B cell (primary cell): Measurements from ENCODE around the gene TAS1R2.

ENCODE experiments used
- EZH2 ChIP-seq: IDR thresholded peaks from 2 replicates; pipeline ENCODE4 v1.6.1; 2012; ENCODE audit warnings: borderline replicate concordance, low read depth, mild to moderate bottlenecking, moderate library complexity, low read length; ENCODE audit not compliant: insufficient read depth, poor library complexity, severe bottlenecking
- TF ChIP-seq, protein P1 (sequence below): fragments of 200-600 bp; IDR thresholded peaks from one replicate; pipeline ENCODE4 v1.8.0; 2022; ENCODE audit warnings: antibody characterized with exemption, mild to moderate bottlenecking

DNA sequence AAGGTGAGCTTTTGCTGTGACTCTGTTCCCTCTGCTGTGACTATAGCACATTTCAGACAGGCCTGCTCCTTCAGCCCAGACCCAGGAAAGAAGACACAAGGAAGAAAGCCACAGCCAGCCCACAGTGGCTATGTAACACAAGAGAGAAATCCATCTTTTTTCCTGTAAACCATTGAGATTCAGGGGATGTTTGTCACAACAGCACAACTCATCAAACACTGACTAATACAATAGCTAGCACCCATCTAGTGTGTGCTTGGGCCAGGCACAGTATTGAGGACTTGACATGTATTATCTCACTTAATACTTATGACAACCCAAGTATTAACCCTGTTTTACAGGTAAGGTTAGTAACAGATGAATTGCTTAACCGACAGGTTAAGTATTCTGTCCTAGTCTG lies 29.8 kb downstream of the TAS1R2 start:
- TF ChIP-seq, protein P1, sequence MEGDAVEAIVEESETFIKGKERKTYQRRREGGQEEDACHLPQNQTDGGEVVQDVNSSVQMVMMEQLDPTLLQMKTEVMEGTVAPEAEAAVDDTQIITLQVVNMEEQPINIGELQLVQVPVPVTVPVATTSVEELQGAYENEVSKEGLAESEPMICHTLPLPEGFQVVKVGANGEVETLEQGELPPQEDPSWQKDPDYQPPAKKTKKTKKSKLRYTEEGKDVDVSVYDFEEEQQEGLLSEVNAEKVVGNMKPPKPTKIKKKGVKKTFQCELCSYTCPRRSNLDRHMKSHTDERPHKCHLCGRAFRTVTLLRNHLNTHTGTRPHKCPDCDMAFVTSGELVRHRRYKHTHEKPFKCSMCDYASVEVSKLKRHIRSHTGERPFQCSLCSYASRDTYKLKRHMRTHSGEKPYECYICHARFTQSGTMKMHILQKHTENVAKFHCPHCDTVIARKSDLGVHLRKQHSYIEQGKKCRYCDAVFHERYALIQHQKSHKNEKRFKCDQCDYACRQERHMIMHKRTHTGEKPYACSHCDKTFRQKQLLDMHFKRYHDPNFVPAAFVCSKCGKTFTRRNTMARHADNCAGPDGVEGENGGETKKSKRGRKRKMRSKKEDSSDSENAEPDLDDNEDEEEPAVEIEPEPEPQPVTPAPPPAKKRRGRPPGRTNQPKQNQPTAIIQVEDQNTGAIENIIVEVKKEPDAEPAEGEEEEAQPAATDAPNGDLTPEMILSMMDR: no peak
- no peak for TF ChIP-seq EZH2
